LNCAP (cell line): ENCODE data around the gene COMMD8.

ENCODE experiments used
- TF ChIP-seq, protein P1 (sequence below): fragments of 450-650 bp; IDR thresholded peaks from 2 replicates; pipeline ENCODE4 v1.5.1; 2017; ENCODE audit warnings: mild to moderate bottlenecking

COMMD8 gene

DNA sequence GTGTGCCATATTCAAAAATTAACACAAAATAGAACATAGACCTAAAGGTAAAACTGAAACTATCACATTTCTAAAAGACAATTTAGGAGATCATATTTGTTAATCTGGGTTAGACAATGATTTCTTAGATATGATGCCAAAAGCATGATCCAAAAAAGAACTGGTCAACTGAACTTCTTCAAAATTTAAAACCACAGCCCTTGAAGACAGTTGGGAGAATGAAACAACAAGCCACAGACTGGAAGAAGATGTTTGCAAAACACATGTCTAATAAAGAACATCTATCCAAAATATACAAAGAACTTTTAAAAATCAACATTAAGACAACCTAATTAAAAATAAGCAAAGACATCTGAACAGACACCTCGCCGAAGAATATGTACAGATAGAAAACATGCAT is 19.5 kb downstream of the COMMD8 start:
- TF ChIP-seq, protein P1, sequence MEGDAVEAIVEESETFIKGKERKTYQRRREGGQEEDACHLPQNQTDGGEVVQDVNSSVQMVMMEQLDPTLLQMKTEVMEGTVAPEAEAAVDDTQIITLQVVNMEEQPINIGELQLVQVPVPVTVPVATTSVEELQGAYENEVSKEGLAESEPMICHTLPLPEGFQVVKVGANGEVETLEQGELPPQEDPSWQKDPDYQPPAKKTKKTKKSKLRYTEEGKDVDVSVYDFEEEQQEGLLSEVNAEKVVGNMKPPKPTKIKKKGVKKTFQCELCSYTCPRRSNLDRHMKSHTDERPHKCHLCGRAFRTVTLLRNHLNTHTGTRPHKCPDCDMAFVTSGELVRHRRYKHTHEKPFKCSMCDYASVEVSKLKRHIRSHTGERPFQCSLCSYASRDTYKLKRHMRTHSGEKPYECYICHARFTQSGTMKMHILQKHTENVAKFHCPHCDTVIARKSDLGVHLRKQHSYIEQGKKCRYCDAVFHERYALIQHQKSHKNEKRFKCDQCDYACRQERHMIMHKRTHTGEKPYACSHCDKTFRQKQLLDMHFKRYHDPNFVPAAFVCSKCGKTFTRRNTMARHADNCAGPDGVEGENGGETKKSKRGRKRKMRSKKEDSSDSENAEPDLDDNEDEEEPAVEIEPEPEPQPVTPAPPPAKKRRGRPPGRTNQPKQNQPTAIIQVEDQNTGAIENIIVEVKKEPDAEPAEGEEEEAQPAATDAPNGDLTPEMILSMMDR = no peak

DNA sequence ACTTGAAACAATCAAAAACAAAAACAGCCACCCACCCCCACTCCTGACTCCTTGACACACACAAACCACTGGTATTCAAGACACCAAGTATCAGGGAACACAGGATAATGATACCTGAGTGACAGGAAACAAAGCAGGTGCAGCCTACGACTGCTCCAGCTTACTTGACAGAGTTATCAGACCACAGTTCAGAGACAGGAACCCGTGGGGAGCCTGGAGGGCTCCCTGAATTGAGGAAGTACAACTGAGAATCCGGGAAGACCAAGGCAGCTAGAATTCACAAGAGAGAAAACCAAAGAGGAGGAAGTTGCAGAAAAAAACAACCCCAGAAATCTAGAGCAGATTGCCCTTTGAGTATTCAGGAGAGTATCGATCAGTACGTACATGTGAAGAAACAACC is 20.5 kb downstream of the COMMD8 start:
- TF ChIP-seq, protein P1 = no peak

DNA sequence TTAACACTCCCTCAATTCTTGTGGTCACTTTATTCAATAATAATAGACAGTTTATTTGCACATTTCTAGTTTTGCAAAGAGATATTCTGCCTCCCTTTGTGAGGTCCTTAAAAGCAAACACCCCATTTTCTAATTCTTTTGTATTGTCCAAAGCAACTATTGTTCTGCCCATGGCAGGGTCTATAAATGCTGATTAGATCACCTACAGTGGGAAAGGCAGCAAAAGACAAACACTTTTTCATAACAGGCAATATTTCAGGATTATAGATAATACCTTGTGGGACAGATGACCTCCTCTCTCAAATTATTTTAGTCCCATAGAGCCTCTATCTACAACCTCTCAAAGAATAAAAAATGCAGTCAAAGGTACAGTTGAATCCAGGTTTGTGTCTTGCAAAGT is 28.6 kb downstream of the COMMD8 start:
- TF ChIP-seq, protein P1 = no peak

DNA sequence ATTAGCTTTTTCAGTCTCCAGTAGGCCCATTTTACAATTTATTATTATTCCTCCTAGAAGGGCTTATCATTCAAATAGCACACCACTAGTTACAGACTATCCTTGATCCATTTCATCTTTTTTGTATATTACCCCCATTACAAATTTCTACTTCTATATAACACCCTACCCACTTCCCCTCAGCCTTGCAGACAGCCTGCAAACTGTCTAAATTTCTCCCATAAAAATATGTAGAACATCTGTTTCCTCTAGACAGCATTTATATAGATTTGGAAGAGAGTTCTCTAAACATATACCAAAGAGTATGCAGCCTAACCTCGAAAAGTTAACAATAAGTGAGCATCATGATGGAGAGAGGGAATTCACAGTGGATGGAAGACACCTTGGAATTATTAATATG is 30.8 kb downstream of the COMMD8 start:
- TF ChIP-seq, protein P1 = no peak

DNA sequence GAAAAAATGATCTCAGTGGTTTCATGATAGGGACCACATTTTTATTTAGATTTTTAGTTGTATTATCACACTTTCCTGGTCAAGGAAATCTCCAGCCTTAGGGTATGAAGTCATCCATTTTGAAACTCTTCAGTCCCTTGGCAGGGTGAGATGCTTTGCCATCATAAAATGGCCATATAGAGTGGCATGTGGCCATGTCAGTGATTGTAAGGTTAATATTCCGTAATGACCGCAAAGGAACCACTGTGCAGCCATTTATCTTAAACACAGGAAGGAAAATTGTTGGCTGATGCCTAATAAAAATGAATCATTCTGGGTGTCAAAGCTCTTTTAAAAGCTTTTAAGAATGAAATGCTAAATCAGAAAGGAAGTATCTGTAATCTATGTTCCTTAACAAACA is 35.6 kb downstream of the COMMD8 start:
- TF ChIP-seq, protein P1 = no peak

DNA sequence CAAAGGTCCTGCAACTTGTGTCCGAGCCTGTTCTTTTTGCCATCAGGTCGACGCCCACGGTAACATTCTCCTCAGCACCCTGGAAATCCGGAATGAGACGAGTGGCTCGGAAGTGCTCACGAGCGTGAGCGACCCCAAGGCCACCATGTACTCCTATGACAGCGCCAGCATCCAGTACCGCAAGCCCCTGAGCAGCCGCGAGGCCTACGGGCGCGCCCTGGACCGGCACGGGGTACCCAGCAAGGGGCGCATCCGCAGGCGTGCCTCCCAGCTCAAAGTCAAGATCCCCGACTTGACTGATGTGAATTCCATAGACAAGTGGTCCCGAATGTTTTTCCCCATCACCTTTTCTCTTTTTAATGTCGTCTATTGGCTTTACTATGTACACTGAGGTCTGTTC is 37.9 kb downstream of the COMMD8 start:
- TF ChIP-seq, protein P1 = no peak

DNA sequence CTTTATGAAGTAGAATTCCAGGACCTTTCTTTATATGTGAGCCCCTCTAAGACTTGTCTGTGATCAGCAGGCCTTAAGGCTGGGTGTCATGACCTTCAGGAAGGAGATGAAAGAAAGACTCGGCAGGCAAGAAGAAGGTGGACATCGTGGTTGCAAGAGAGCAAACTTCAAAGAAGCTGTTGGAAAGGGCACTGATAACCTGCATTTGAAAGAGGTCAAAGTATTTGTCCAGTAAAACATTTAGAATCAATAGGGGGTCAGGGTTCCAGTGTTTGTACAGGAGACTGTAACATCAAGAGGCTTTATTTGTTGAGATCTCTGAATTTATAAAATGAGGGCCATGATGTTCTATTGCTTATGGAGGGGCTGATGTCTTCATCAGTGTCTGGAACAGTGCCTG is 44.2 kb downstream of the COMMD8 start:
- TF ChIP-seq, protein P1 = no peak

DNA sequence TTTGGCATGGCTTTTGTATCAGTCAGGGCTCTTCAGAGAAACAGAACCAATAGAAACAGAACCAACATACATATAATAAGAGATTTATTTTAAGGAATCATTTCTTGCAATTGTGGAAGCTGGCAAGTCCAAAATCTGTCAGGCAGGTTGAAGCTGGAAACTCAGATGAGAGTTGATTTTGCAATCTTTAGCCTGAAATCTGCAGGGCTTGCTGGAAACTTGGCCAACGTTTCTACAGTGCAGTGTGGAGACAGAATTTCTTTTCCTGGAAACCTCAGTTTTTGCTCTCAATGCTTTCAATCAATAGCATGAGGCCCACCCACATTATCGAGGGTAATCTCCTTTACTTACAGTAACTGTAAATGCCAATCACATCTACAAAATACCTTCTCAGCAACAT is 45.4 kb downstream of the COMMD8 start:
- TF ChIP-seq, protein P1 = no peak
